GM23248 (cell line): Measurements from ENCODE around the gene ANO2. TPM values are rescaled to one million over a fixed set of nuclear protein-coding genes. Genes with fewer than 3 reads are reported as not detected.

Source experiments
- DNase-seq: peaks from one replicate; pipeline ENCODE4 v3.0.0-alpha.2; 2015
- H2AFZ ChIP-seq: fragments of 200-600 bp; sonication (generic); 2 replicates; pipeline ENCODE4 v1.6.1; 2016; ENCODE audit warnings: antibody characterized with exemption
- H3F3A ChIP-seq: fragments of 200-600 bp; sonication (generic); 2 replicates; pipeline ENCODE4 v1.6.1; 2016; ENCODE audit warnings: mild to moderate bottlenecking, antibody characterized with exemption, mixed run types; ENCODE audit not compliant: insufficient read depth
- H3K27ac ChIP-seq: fragments of 200-600 bp; sonication (generic); 2 replicates; pipeline ENCODE4 v1.5.1; 2016; ENCODE audit warnings: mild to moderate bottlenecking
- H3K27me3 ChIP-seq: fragments of 200-600 bp; sonication (generic); replicated peaks from 2 replicates; pipeline ENCODE4 v1.6.1; 2016; ENCODE audit warnings: mild to moderate bottlenecking; ENCODE audit not compliant: insufficient read depth
- H3K36me3 ChIP-seq: fragments of 200-600 bp; sonication (generic); 2 replicates; pipeline ENCODE4 v1.6.1; 2016; ENCODE audit warnings: low read depth, mild to moderate bottlenecking
- H3K4me1 ChIP-seq: fragments of 200-600 bp; sonication (generic); 2 replicates; pipeline ENCODE4 v1.6.1; 2016; ENCODE audit warnings: mild to moderate bottlenecking; ENCODE audit not compliant: insufficient read depth
- H3K4me2 ChIP-seq: fragments of 200-600 bp; sonication (generic); one replicate; pipeline ENCODE4 v1.6.1; 2016; ENCODE audit warnings: mild to moderate bottlenecking; ENCODE audit not compliant: unreplicated experiment
- H3K4me3 ChIP-seq: fragments of 200-600 bp; sonication (generic); 2 replicates; pipeline ENCODE4 v1.5.1; 2016; ENCODE audit warnings: mild to moderate bottlenecking
- H3K79me2 ChIP-seq: fragments of 200-600 bp; sonication (generic); 2 replicates; pipeline ENCODE4 v1.6.1; 2016; ENCODE audit warnings: mild to moderate bottlenecking; ENCODE audit not compliant: insufficient read depth
- H3K9ac ChIP-seq: fragments of 200-600 bp; sonication (generic); 2 replicates; pipeline ENCODE4 v1.6.1; 2016; ENCODE audit warnings: mild to moderate bottlenecking
- H3K9me2 ChIP-seq: fragments of 200-600 bp; sonication (generic); 2 replicates; pipeline ENCODE4 v1.6.1; 2016; ENCODE audit warnings: mixed run types, mild to moderate bottlenecking, moderate library complexity; ENCODE audit not compliant: insufficient read depth
- H3K9me3 ChIP-seq: fragments of 200-600 bp; sonication (generic); one replicate; pipeline ENCODE4 v1.6.1; 2017; ENCODE audit warnings: low read depth
- H4K20me1 ChIP-seq: fragments of 200-600 bp; sonication (generic); 2 replicates; pipeline ENCODE4 v1.6.0; 2016; ENCODE audit not compliant: insufficient read depth
- EZH2 ChIP-seq: fragments of 200-600 bp; sonication (generic); IDR thresholded peaks from 2 replicates; pipeline ENCODE4 v1.6.1; 2018; ENCODE audit warnings: antibody characterized with exemption, mild to moderate bottlenecking; ENCODE audit not compliant: insufficient read depth, poor library complexity, severe bottlenecking
- EZH2phosphoT487 ChIP-seq: fragments of 200-600 bp; sonication (generic); IDR thresholded peaks from 2 replicates; pipeline ENCODE4 v1.6.1; 2018; ENCODE audit warnings: antibody characterized with exemption, moderate library complexity, mild to moderate bottlenecking, low read depth; ENCODE audit not compliant: insufficient read depth
- WGBS, 2 experiments: methylation state at CpG; one replicate each; pipeline ENCODE4 v1.1.6; 2015 to 2017; ENCODE audit warnings: low lambda C conversion rate in 2 of 2, low coverage in 1 of 2; ENCODE audit errors: missing lambda C conversion rate in 2 of 2; 5-methylcytosine and 5-hydroxymethylcytosine counted together
- in situ Hi-C: fragments of 300-500 bp; cut with MboI; formaldehyde crosslinking; loops from 2 replicates; pipeline ENCODE4 v1.15.0; 2020
- polyA plus RNA-seq: library from polyadenylated mRNA; unstranded; fragments of >200 nt; fragmentation: Nextera tagmentation; extraction: Ambion mirVana; gene quantifications from 2 replicates; pipeline ENCODE4 v1.2.1, GENCODE V29; 2016
- total RNA-seq: library from RNA; depleted of rRNA; stranded (reverse); fragments of >200 nt; shearing (Covaris generic); gene quantifications from 2 replicates; pipeline ENCODE4 v1.2.3, GENCODE V29; 2014

ANO2 gene
- total and polyA plus RNA-seq, 2 experiments from 2014 or later = not detected

GRCh38 chr12:5730962-5731361 lies 214.1 kb downstream of the ANO2 start:
- H3F3A ChIP-seq = no peaks in the 10 kb centered on the region
- 64 to 67% methylated on average over 7 of the region's 7 CpGs for WGBS, 2 experiments
- no peaks in the 10 kb centered on the region for H3K4me1 ChIP-seq
- TF ChIP-seq EZH2 = no peak
- TF ChIP-seq EZH2phosphoT487 = no peak
- in situ Hi-C loops = no loop called here
- no peak overlapping the region for H2AFZ ChIP-seq
- H3K79me2 ChIP-seq = no peaks in the 10 kb centered on the region
- H4K20me1 ChIP-seq = no peaks in the 10 kb centered on the region
- H3K36me3 ChIP-seq = no peaks in the 10 kb centered on the region
- no peak overlapping the region for H3K27ac ChIP-seq
- no peak for DNase-seq
- no peaks in the 10 kb centered on the region for H3K27me3 ChIP-seq
- H3K4me3 ChIP-seq = no peak overlapping the region
- H3K9ac ChIP-seq = no peak overlapping the region
- H3K9me2 ChIP-seq = no peaks in the 10 kb centered on the region; the same call in 1 of the 2 replicates
- H3K9me3 ChIP-seq = no peaks in the 10 kb centered on the region
- H3K4me2 ChIP-seq = no peak overlapping the region

DNA sequence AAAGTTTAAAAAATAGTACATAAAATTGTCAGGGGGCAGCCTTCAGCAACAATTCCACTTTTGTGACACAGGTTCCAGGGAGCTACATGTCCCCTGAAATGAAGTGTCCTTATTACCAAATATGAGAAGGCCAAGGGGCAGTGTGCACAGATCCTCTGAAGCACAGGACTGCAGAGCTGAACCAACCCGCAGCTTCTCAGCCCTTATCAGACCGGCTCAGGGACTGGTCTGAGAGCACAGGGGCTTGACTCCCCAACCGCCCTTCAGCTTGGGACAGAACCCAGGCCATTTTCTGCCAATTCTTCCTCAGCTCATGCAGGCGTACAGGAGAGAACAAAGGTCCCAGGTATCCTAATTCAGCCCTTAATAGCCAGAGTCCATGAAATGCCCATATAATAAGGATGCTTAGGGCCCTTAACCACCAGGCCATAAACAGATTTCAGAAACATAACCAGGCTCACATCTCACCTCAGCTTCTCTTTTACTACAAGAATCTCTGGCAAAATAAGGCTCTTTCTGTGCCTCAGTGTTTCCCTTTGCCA lies 221.3 kb downstream of the ANO2 start:
- H3K9me2 ChIP-seq = no peaks in the 10 kb centered on the region
- no peaks in the 10 kb centered on the region for H3K9me3 ChIP-seq
- no peaks in the 10 kb centered on the region for H3K79me2 ChIP-seq
- no peak overlapping the region for H3K4me3 ChIP-seq
- H3K27me3 ChIP-seq = no peaks in the 10 kb centered on the region
- H2AFZ ChIP-seq = no peak overlapping the region
- WGBS, 2 experiments = 75 to 81% methylated on average over 4 of the region's 4 CpGs
- TF ChIP-seq EZH2 = no peak
- no peak for TF ChIP-seq EZH2phosphoT487
- H3F3A ChIP-seq = no peaks in the 10 kb centered on the region
- no peak overlapping the region for H3K4me2 ChIP-seq
- H4K20me1 ChIP-seq = no peaks in the 10 kb centered on the region
- DNase-seq = no peak
- H3K27ac ChIP-seq = no peak overlapping the region
- no peak overlapping the region for H3K9ac ChIP-seq
- H3K36me3 ChIP-seq = no peaks in the 10 kb centered on the region
- no peaks in the 10 kb centered on the region for H3K4me1 ChIP-seq
- in situ Hi-C loops = no loop called here

DNA sequence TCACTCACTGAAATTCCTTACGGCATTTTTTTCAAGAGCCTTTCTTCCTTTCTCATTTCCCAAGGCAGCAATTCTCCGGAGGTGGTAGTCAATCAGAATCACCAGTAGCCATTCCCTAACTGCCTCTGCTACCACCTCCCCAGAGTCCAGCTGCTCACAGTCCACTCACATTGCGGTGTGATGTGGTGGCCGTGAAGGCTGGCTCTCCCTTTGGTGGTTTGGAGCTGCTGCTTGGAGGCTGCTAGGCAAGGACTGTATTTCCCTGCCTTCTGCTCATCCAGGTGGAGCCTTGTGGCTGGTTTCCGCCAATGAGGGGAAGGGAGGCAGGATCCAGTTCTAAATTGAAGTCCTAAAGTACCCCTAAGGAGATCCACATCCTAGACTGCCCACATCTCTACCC lies 222.0 kb downstream of the ANO2 start:
- H3K36me3 ChIP-seq = no peaks in the 10 kb centered on the region
- DNase-seq = no peak
- in situ Hi-C loops = no loop called here
- no peaks in the 10 kb centered on the region for H3K9me2 ChIP-seq
- H3K79me2 ChIP-seq = no peaks in the 10 kb centered on the region
- no peak overlapping the region for H3K4me2 ChIP-seq
- H3F3A ChIP-seq = no peaks in the 10 kb centered on the region
- no peaks in the 10 kb centered on the region for H3K27me3 ChIP-seq
- H3K4me1 ChIP-seq = no peaks in the 10 kb centered on the region
- H3K9me3 ChIP-seq = no peaks in the 10 kb centered on the region
- TF ChIP-seq EZH2phosphoT487 (no peak), EZH2 (no peak)
- H2AFZ ChIP-seq = no peak overlapping the region
- H3K9ac ChIP-seq = no peak overlapping the region
- no peaks in the 10 kb centered on the region for H4K20me1 ChIP-seq
- 60 to 63% methylated on average over 5 of the region's 5 CpGs for WGBS, 2 experiments
- no peak overlapping the region for H3K27ac ChIP-seq
- no peak overlapping the region for H3K4me3 ChIP-seq

GRCh38 chr12:5720381-5721005 lies 224.6 kb downstream of the ANO2 start:
- 61 to 64% methylated on average over 7 of the region's 7 CpGs for WGBS, 2 experiments
- no peak overlapping the region for H3K4me2 ChIP-seq
- in situ Hi-C loops = no loop called here
- H3K4me3 ChIP-seq = no peak overlapping the region
- DNase-seq = no peak
- H3K9me3 ChIP-seq = no peaks in the 10 kb centered on the region
- no peaks in the 10 kb centered on the region for H3K79me2 ChIP-seq
- H4K20me1 ChIP-seq = no peaks in the 10 kb centered on the region
- H3F3A ChIP-seq = no peaks in the 10 kb centered on the region
- H3K9me2 ChIP-seq = no peaks in the 10 kb centered on the region
- H3K9ac ChIP-seq = no peak overlapping the region
- no peaks in the 10 kb centered on the region for H3K36me3 ChIP-seq
- TF ChIP-seq EZH2phosphoT487 = no peak
- no peak for TF ChIP-seq EZH2
- H3K27me3 ChIP-seq = no peaks in the 10 kb centered on the region
- no peaks in the 10 kb centered on the region for H3K4me1 ChIP-seq
- no peak overlapping the region for H2AFZ ChIP-seq
- no peak overlapping the region for H3K27ac ChIP-seq

- 51 to 55% methylated on average over 6 of the region's 6 CpGs for WGBS, 2 experiments
- H3F3A ChIP-seq = no peaks in the 10 kb centered on the region
- no peak overlapping the region for H2AFZ ChIP-seq
- no peaks in the 10 kb centered on the region for H3K9me3 ChIP-seq
- no peaks in the 10 kb centered on the region for H3K9me2 ChIP-seq
- no peak for DNase-seq
- H3K36me3 ChIP-seq = no peaks in the 10 kb centered on the region
- no peaks in the 10 kb centered on the region for H3K79me2 ChIP-seq
- H3K9ac ChIP-seq = no peak overlapping the region
- H3K27ac ChIP-seq = no peak overlapping the region
- no peak for TF ChIP-seq EZH2phosphoT487
- no peak for TF ChIP-seq EZH2
- no peak overlapping the region for H3K4me3 ChIP-seq
- H4K20me1 ChIP-seq = no peaks in the 10 kb centered on the region
- no peaks in the 10 kb centered on the region for H3K4me1 ChIP-seq
- no peak overlapping the region for H3K4me2 ChIP-seq
- no peaks in the 10 kb centered on the region for H3K27me3 ChIP-seq
- in situ Hi-C loops = no loop called here
These were observed 226.4 kb downstream of the ANO2 start for GRCh38 chr12:5718680-5719079.
